GM12892 (cell line): ENCODE measurements around the gene ZNF835.
"Not testable (repeated sequence)": the region's sequence is repeated elsewhere in the genome, so short reads cannot be mapped to it uniquely, and the experiment has no call there.

Source experiments
- DNase-seq: peaks from one replicate; pipeline ENCODE4 v3.0.0; 2011; ENCODE audit not compliant: insufficient read length
- FAIRE-seq: peaks from 2 replicates; lab custom pipeline; 2011; peaks lifted over from hg19 to GRCh38; lab: Jason Lieb, UNC
- POLR2A ChIP-seq: IDR thresholded peaks from 2 replicates; pipeline ENCODE4 v1.6.1; 2011; ENCODE audit warnings: low read depth, low read length, control low read depth
- POLR2AphosphoS5 ChIP-seq: IDR thresholded peaks from 2 replicates; pipeline ENCODE4 v1.6.1; 2011; ENCODE audit warnings: low read depth, low read length, control low read depth
- TAF1 ChIP-seq: IDR thresholded peaks from 2 replicates; pipeline ENCODE4 v1.6.1; 2011; ENCODE audit warnings: low read depth, mild to moderate bottlenecking, control low read depth, low read length, borderline replicate concordance

The ZNF835 gene

DNA sequence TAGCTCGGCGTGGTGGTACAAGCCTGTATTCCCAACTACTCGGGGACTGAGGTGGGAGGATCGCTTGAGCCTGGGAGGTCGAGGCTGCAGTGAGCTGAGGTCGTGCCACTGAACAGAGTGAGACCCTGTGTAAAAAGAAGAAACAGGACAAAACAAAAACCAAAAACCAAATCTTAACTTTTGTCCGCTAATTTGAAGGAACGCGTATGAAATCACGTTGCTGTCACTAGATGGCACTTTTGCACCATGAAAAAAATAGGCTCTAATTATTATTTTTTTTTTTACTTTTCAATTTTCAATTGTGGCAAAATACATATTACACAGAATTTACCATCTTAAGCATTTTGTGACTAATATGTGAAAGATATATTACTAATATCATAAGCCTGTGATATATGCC, 17.6 kb upstream of the ZNF835 start:
- TF ChIP-seq TAF1 (no peak), POLR2A (no peak)
- FAIRE-seq: no peak
- no peak for DNase-seq

DNA sequence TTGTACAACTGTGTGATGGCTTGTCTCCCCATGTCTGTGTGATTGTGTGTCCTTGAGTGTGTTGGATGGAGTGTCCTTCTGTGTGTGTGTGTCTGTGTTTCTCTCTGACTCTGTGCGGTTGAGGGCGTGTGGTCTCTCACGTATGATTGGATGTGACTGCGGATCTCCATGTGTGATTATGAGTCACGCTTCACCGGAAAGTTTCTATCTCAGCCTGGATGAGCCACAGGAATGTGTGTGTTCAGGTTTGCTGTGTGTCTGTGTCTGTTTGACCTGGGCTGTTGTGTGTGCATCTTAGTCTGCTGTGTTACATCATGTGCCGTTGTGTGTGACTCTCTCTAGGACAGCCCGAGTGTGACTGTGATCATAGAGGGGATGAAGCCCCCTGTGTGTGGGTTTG, 15.5 kb upstream of the ZNF835 start:
- FAIRE-seq: no peak
- no peak for TF ChIP-seq POLR2AphosphoS5
- no peak for TF ChIP-seq TAF1
- TF ChIP-seq POLR2A: no peak
- no peak for DNase-seq

- FAIRE-seq (no peak), DNase-seq (no peak)
Observed at GRCh38 chr19:56683116-56683515, 11.6 kb upstream of the ZNF835 start.

GRCh38 chr19:56681702-56682101, 10.1 kb upstream of the ZNF835 start:
- DNase-seq (no peak), FAIRE-seq (no peak)
- TF ChIP-seq TAF1: no peak
- no peak for TF ChIP-seq POLR2A
- TF ChIP-seq POLR2AphosphoS5: no peak

More at GRCh38 chr19:56683116-56683515, 11.6 kb upstream of the ZNF835 start:
- TF ChIP-seq TAF1 (no peak), POLR2AphosphoS5 (no peak), POLR2A (no peak)

DNA sequence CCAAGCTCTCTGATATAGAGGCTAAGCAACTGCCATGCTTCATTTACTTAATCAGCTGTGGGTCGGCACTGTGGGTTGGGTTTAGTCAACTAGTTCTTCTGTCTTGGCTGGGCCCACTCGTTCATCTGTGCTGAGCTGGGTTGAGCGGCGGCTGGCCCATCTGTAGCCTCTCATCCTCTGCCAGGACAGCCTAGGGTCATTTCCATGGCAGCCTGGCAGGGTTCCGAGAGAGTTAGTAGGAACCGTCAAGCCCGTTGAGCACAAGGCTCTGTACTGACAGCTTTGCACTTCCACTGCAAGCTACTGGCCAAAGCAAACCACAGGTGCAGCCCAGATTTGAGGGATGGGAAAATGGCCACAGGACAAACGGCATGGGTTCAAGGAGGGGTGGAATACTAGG, 6.6 kb upstream of the ZNF835 start:
- FAIRE-seq: no peak
- no peak for TF ChIP-seq POLR2A
- TF ChIP-seq TAF1: no peak
- no peak for TF ChIP-seq POLR2AphosphoS5

DNA sequence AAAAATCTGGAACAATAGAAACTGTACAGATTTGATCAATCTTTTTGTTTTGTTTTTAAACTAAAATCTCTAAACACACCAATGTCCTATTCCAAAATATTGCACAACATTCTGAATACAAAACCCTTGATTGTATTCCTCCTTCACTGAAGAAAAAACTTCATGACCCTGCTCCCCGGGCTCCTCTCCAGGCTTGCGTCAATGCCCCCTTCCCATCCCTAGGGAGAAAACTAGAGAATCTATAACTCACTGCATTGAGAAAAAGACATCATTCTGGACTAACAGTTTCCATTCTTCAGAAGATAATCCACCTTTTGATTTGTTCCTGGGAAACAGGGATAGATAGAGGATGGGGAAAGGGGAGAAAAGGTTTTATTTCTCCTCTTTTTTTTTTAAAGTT, 1.1 kb upstream of the ZNF835 start:
- FAIRE-seq, DNase-seq: not testable (repeated sequence)

More for the DNA sequence above, 6.6 kb upstream of the ZNF835 start:
- no peak for DNase-seq

- FAIRE-seq (no peak), DNase-seq (no peak)
Observed at GRCh38 chr19:56670961-56671612, 470 bp downstream of the ZNF835 start.

GRCh38 chr19:56670401-56670960, 1.1 kb downstream of the ZNF835 start:
- FAIRE-seq (no peak), DNase-seq (no peak)

More at GRCh38 chr19:56670961-56671612, 470 bp downstream of the ZNF835 start:
- TF ChIP-seq POLR2AphosphoS5 (no peak), TAF1 (no peak), POLR2A (no peak)

DNA sequence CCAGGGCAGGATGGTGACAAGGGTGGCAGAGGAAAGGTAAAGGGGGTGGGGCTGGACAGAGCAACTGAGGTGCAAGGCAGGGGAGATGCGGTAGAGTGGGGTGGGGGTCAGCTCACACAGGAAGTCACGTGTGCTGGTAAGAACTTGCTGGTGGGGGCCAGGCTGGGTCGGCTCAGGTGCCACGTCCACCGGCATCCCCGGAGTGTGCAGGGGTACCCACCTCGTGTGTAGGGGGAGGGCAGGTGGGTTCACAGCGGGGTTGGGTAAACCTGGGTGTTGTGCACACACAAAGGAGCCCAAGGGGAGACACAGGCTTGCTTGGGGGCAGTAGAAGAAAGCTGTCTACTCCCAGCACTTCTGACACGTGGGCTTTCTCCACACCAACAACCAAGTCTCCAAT, 2.9 kb downstream of the ZNF835 start:
- TF ChIP-seq POLR2A (no peak), TAF1 (no peak), POLR2AphosphoS5 (no peak)
- no peak for DNase-seq
- no peak for FAIRE-seq

More at GRCh38 chr19:56670401-56670960, 1.1 kb downstream of the ZNF835 start:
- TF ChIP-seq TAF1: no peak
- TF ChIP-seq POLR2A: no peak
- TF ChIP-seq POLR2AphosphoS5: no peak

DNA sequence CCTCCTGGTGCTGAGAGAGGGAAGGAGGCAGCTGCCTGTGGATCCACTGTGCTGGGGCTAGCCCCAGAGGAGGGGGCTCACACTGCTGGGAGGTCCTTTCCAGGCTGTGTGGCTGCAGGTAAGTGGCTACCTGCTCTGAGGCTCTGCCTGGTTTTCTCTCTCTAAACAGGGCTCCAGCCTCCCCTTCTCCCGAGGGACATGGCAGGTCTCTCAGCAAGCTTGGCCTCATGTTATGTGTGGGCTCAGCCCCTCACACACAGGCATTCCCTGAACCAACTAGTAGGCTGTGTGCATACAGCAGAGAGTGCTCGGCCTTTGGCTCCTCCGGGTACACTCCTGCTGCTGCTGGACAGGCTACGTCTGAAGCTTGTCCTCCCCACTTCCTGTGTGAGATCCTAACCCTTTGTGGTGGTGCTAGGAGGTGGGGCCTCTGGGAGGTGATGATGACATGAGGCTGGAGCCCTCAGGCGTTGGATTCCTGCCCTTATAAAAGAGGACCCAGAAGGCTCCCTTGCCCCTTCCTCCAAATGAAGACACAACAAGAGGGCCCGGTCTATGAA, 4.2 kb downstream of the ZNF835 start:
- TF ChIP-seq TAF1 (no peak), POLR2A (no peak), POLR2AphosphoS5 (no peak)
- FAIRE-seq (no peak), DNase-seq (no peak)

GRCh38 chr19:56664511-56664910, 7.0 kb downstream of the ZNF835 start:
- no peak for FAIRE-seq

GRCh38 chr19:56663931-56664500, 7.5 kb downstream of the ZNF835 start:
- DNase-seq: no peak
- FAIRE-seq: no peak
- TF ChIP-seq TAF1: no peak
- TF ChIP-seq POLR2AphosphoS5: no peak
- TF ChIP-seq POLR2A: no peak

More at GRCh38 chr19:56664511-56664910, 7.0 kb downstream of the ZNF835 start:
- no peak for TF ChIP-seq POLR2AphosphoS5
- TF ChIP-seq TAF1: no peak
- no peak for TF ChIP-seq POLR2A
- DNase-seq: no peak
